Measurements from ENCODE around the gene SDC3. TPM values are rescaled to one million over a fixed set of nuclear protein-coding genes. Genes with fewer than 3 reads are reported as not detected.

SDC3 gene
- 10 to 100 TPM in 2 of 4 donors, 1 to 10 TPM in 2; 6.8 to 11.6 (median 10.1) TPM for total RNA-seq
- polyA plus RNA-seq: 1 to 10 TPM; 3.3 to 4.8 (median 4.5) TPM
- long read RNA-seq, donor 1, partial matches to known transcripts: 0 of 7 reads
- long read RNA-seq, donor 1, other reads (novel, unspliced or antisense): 6 of 7 reads
- long read RNA-seq, donor 2, partial matches to known transcripts: 7 of 9 reads
- long read RNA-seq, donor 2, other reads (novel, unspliced or antisense): 0 of 9 reads

- WGBS, 3 donors: 3 to 8% (median 5%) methylated on average over 25 to 68 of the region's 68 CpGs
- no peaks in the 10 kb centered on the region for H3K4me1 ChIP-seq
- H3K36me3 ChIP-seq (ENCODE audit: insufficient read depth in 1 of 2, low read depth in 1 of 2): no peaks in the 10 kb centered on the region
- intact Hi-C loops (cut with DNase I): loop anchor here in 1 of 2 donors (1.0 kb wide), 1 partner anchor 104 kb away; no protein-coding TSS in a partner anchor
- peak; percentile 29 to 47 (median 39) for ATAC-seq
- H3K27me3 ChIP-seq (ENCODE audit: insufficient read depth in 3 of 3, low read length in 2 of 3): peaks cover 0 to 6% (median 0%) of the 10 kb centered on the region in 3 donors
- H3K9me3 ChIP-seq: no peaks in the 10 kb centered on the region
- H3K4me3 ChIP-seq: peak within 1 kb of the TSS; percentile 66
- no peak for DNase-seq
- no peak for TF ChIP-seq CTCF (IDR thresholded peaks at IDR 0.05)
- H3K27ac ChIP-seq: no peak within 1 kb of the TSS
These were observed at the start of gene SDC3 for GRCh38 chr1:30908696-30909364. TSS of gene SDC3 (minus strand) at chr1:30908758. CDS start at chr1:30908586, 172 bp downstream.

- peaks cover 8 to 85% of the 10 kb centered on the region in 2 donors for H3K36me3 ChIP-seq (ENCODE audit: insufficient read depth in 1 of 2, low read depth in 1 of 2)
- no peak overlapping the region for H3K27ac ChIP-seq
These were observed 49.1 kb upstream of the SDC3 start for GRCh38 chr1:30957560-30958222.

GRCh38 chr1:30955448-30956015, 47.0 kb upstream of the SDC3 start:
- ATAC-seq: no peak
- Histone ChIP-seq H3K27me3 (ENCODE audit: insufficient read depth in 3 of 3, low read length in 2 of 3) (no peaks in the 10 kb centered on the region), H3K4me1 (no peaks in the 10 kb centered on the region), H3K4me3 (no peak overlapping the region), H3K36me3 (ENCODE audit: insufficient read depth in 1 of 2, low read depth in 1 of 2) (peaks cover 12 to 86% of the 10 kb centered on the region in 2 donors), H3K9me3 (no peaks in the 10 kb centered on the region), H3K27ac (no peak overlapping the region)
- 41 to 47% (median 42%) methylated on average over 1 of the region's 1 CpG for WGBS, 3 donors
- no peak for DNase-seq
- intact Hi-C loops (cut with DNase I): no loop called here
- no peak for TF ChIP-seq CTCF (IDR thresholded peaks at IDR 0.05)

More at GRCh38 chr1:30957560-30958222, 49.1 kb upstream of the SDC3 start:
- intact Hi-C loops (cut with DNase I): no loop called here
- no peak for DNase-seq
- ATAC-seq: no peak
- Histone ChIP-seq H3K4me1 (no peaks in the 10 kb centered on the region), H3K4me3 (no peak overlapping the region), H3K27me3 (ENCODE audit: insufficient read depth in 3 of 3, low read length in 2 of 3) (no peaks in the 10 kb centered on the region), H3K9me3 (no peaks in the 10 kb centered on the region)
- WGBS, 3 donors: 76 to 93% (median 78%) methylated on average over 4 of the region's 4 CpGs
- TF ChIP-seq CTCF (IDR thresholded peaks at IDR 0.05): no peak

- H3K4me3 ChIP-seq: no peak overlapping the region
- H3K27me3 ChIP-seq (ENCODE audit: insufficient read depth in 3 of 3, low read length in 2 of 3): no peaks in the 10 kb centered on the region
- ATAC-seq (no peak), DNase-seq (no peak)
- H3K4me1 ChIP-seq: no peaks in the 10 kb centered on the region
- H3K27ac ChIP-seq: no peak overlapping the region
- intact Hi-C loops (cut with DNase I): no loop called here
- TF ChIP-seq CTCF (IDR thresholded peaks at IDR 0.05): no peak
- peaks cover 12 to 87% of the 10 kb centered on the region in 2 donors for H3K36me3 ChIP-seq (ENCODE audit: insufficient read depth in 1 of 2, low read depth in 1 of 2)
- 81 to 91% (median 85%) methylated on average over 11 of the region's 11 CpGs for WGBS, 3 donors
- H3K9me3 ChIP-seq: no peaks in the 10 kb centered on the region
These were observed 45.1 kb upstream of the SDC3 start for GRCh38 chr1:30953685-30954084.

All from psoas muscle (tissue), 8 donors.